Activated CD4-positive, alpha-beta T cell treated with anti-CD3 and anti-CD28 coated beads, Interleukin-2, Interleukin-6, amounts not matched to agents 100 ng/mL and 50 ng/mL, durations not matched to agents 16 hours and 8 hours (primary cell): ENCODE data around the gene IQGAP1.
"Not testable (repeated sequence)": the region's sequence is repeated elsewhere in the genome, so short reads cannot be mapped to it uniquely, and the experiment has no call there.

Experiments used
- DNase-seq: peaks from one replicate; pipeline ENCODE4 v3.0.0-alpha.2; 2020

The IQGAP1 gene

GRCh38 chr15:90410316-90410715 is 22.3 kb downstream of the IQGAP1 start:
- DNase-seq: not testable (repeated sequence)

GRCh38 chr15:90411176-90411575 is 23.1 kb downstream of the IQGAP1 start:
- no peak for DNase-seq

- peak; percentile 30 for DNase-seq
These were observed 24.5 kb downstream of the IQGAP1 start for GRCh38 chr15:90412356-90413194.

- DNase-seq: no peak
These were observed 25.7 kb downstream of the IQGAP1 start for GRCh38 chr15:90413411-90414379.

GRCh38 chr15:90414408-90415028 is 26.5 kb downstream of the IQGAP1 start:
- DNase-seq: peak; percentile 51

GRCh38 chr15:90416052-90416451 is 28.0 kb downstream of the IQGAP1 start:
- not testable (repeated sequence) for DNase-seq

GRCh38 chr15:90418627-90419026 is 30.6 kb downstream of the IQGAP1 start:
- DNase-seq: no peak

GRCh38 chr15:90419206-90419605 is 31.2 kb downstream of the IQGAP1 start:
- DNase-seq: peak; percentile 41

- DNase-seq: peak; percentile 90
These were observed 31.8 kb downstream of the IQGAP1 start for GRCh38 chr15:90419738-90420406.

- DNase-seq: no peak
These were observed 32.4 kb downstream of the IQGAP1 start for GRCh38 chr15:90420451-90420850.

- DNase-seq: peak; percentile 18
These were observed 33.5 kb downstream of the IQGAP1 start for GRCh38 chr15:90421527-90421926.

- no peak for DNase-seq
These were observed 34.0 kb downstream of the IQGAP1 start for GRCh38 chr15:90422043-90422442.

GRCh38 chr15:90422936-90423335 is 34.9 kb downstream of the IQGAP1 start:
- DNase-seq: no peak

- no peak for DNase-seq
These were observed 35.8 kb downstream of the IQGAP1 start for GRCh38 chr15:90423801-90424319.

GRCh38 chr15:90425726-90426346 is 37.8 kb downstream of the IQGAP1 start:
- no peak for DNase-seq

- DNase-seq: no peak
These were observed 39.1 kb downstream of the IQGAP1 start for GRCh38 chr15:90427185-90427584.

GRCh38 chr15:90432253-90432652 is 44.2 kb downstream of the IQGAP1 start:
- no peak for DNase-seq

GRCh38 chr15:90435652-90436337 is 47.8 kb downstream of the IQGAP1 start:
- no peak for DNase-seq

- no peak for DNase-seq
These were observed 48.9 kb downstream of the IQGAP1 start for GRCh38 chr15:90436952-90437351.

GRCh38 chr15:90437516-90437915 is 49.5 kb downstream of the IQGAP1 start:
- DNase-seq: no peak

GRCh38 chr15:90439946-90440345 is 51.9 kb downstream of the IQGAP1 start:
- DNase-seq: no peak
